K562 (cell line): Measurements from ENCODE around the gene UMAD1. TPM values are rescaled to one million over a fixed set of nuclear protein-coding genes. Genes with fewer than 3 reads are reported as not detected.

ENCODE experiments used
- ATAC-seq: fragments of 200-7000 bp; cut with Tn5 transposase; 3 replicates; pipeline ENCODE4 v1.9.1; 2020; ENCODE audit warnings: moderate library complexity
- BruUV-seq: library from RNA; stranded (reverse); fragments of 400-500 nt; replicated peaks from 2 replicates; lab custom pipeline; 2021; lab: Mats Ljungman, UMichigan
- CTCF ChIA-PET: fragments of 300-600 bp; formaldehyde crosslinking; extraction: SDS; loops from one replicate; lab custom pipeline; 2021; ENCODE audit warnings: low intra/inter-chr PET ratio; lab: Yijun Ruan, JAX
- POLR2A ChIA-PET: fragments of 300-600, 350-650 bp; sonication (Branson Sonifier 250); formaldehyde crosslinking; extraction: SDS; loops from one replicate; lab custom pipeline; 2021; ENCODE audit warnings: antibody characterized with exemption, inconsistent platforms; lab: Yijun Ruan, JAX
- DNase-seq, 4 experiments: peaks; one replicate each; pipeline versions ENCODE4 v3.0.0 to v3.0.0-alpha.2; 2011 to 2018; ENCODE audit warnings: low spot score in 3 of 4, mixed read lengths in 3 of 4; ENCODE audit errors: extremely low read depth in 1 of 4
- FAIRE-seq: peaks from 2 replicates; lab custom pipeline; 2011; peaks lifted over from hg19 to GRCh38; lab: Jason Lieb, UNC
- H2AFZ ChIP-seq: 2 replicates; pipeline ENCODE4 v1.6.0; 2011; ENCODE audit warnings: low read depth, low read length, control low read depth, inconsistent platforms
- H3K27ac ChIP-seq: fragments of 200-600 bp; 3 replicates; pipeline ENCODE4 v1.8.0; 2011; ENCODE audit warnings: low read depth, mild to moderate bottlenecking, control low read depth, inconsistent platforms, low read length, moderate library complexity, mixed read lengths; ENCODE audit errors: extremely low read depth
- H3K27me3 ChIP-seq, 2 experiments: fragments of 300-600 bp in 1 of 2; 2 replicates in 1 of 2; 3 replicates in 1 of 2; pipeline versions ENCODE4 v1.6.0 to v1.8.0; 2011; ENCODE audit warnings: inconsistent platforms in 2 of 2, low read length in 2 of 2, mild to moderate bottlenecking in 1 of 2, mixed read lengths in 1 of 2, moderate library complexity in 1 of 2; ENCODE audit not compliant: control insufficient read depth in 2 of 2, insufficient read depth in 2 of 2
- H3K36me3 ChIP-seq: fragments of 300-600 bp; 3 replicates; pipeline ENCODE4 v1.8.0; 2011; ENCODE audit warnings: mild to moderate bottlenecking, low read length, inconsistent platforms; ENCODE audit not compliant: control insufficient read depth, insufficient read depth
- H3K4me1 ChIP-seq, 2 experiments: fragments of 200-600 bp in 1 of 2; replicated peaks in 1 of 2; 2 replicates in 1 of 2; 3 replicates in 1 of 2; pipeline versions ENCODE4 v1.5.1 to v1.8.0; 2011; ENCODE audit warnings: inconsistent platforms in 2 of 2, low read length in 2 of 2, mild to moderate bottlenecking in 1 of 2, mixed read lengths in 1 of 2, moderate library complexity in 1 of 2; ENCODE audit not compliant: control insufficient read depth in 2 of 2, insufficient read depth in 2 of 2
- H3K4me2 ChIP-seq: 2 replicates; pipeline ENCODE4 v1.6.1; 2011; ENCODE audit warnings: low read length, control low read depth, inconsistent platforms, mixed read lengths; ENCODE audit not compliant: insufficient read depth
- H3K4me3 ChIP-seq: fragments of 200-600 bp; sonication (generic), shearing (Covaris generic); 2 replicates; pipeline ENCODE4 v1.5.1; 2016; ENCODE audit warnings: control low read depth, inconsistent platforms
- H3K79me2 ChIP-seq: fragments of 200-600 bp; 3 replicates; pipeline ENCODE4 v1.8.0; 2011; ENCODE audit warnings: low read length, inconsistent platforms; ENCODE audit not compliant: control insufficient read depth, insufficient read depth
- H3K9ac ChIP-seq, 2 experiments: 2 replicates each; pipeline versions ENCODE4 v1.6.0 to v1.6.1; 2011; ENCODE audit warnings: low read depth in 2 of 2, low read length in 2 of 2, control low read depth in 1 of 2, inconsistent platforms in 1 of 2, mild to moderate bottlenecking in 1 of 2, mixed read lengths in 1 of 2; ENCODE audit not compliant: insufficient read depth in 1 of 2
- H3K9me1 ChIP-seq: one replicate; pipeline ENCODE4 v1.6.0; 2011; ENCODE audit warnings: inconsistent platforms, mild to moderate bottlenecking, low read length, moderate library complexity; ENCODE audit not compliant: control insufficient read depth, insufficient read depth
- H3K9me3 ChIP-seq: replicated peaks from 2 replicates; pipeline ENCODE4 v1.5.1; 2011; ENCODE audit warnings: low read depth, low read length, inconsistent platforms; ENCODE audit not compliant: control insufficient read depth, insufficient read depth
- H4K20me1 ChIP-seq: replicated peaks from 2 replicates; pipeline ENCODE4 v1.6.1; 2011; ENCODE audit warnings: low read length, inconsistent platforms, mixed read lengths; ENCODE audit not compliant: control insufficient read depth, insufficient read depth
- BRF1 ChIP-seq: IDR thresholded peaks from 3 replicates; pipeline ENCODE4 v1.6.1; 2011; ENCODE audit warnings: borderline replicate concordance, mild to moderate bottlenecking; ENCODE audit not compliant: insufficient read length; ENCODE audit errors: extremely low read depth
- HOXB6 ChIP-seq: fragments of 250-450 bp; sonication (Bioruptor Pico); IDR thresholded peaks from 2 replicates; pipeline ENCODE4 v1.5.1; 2022; ENCODE audit warnings: mild to moderate bottlenecking, borderline replicate concordance
- IRF2 ChIP-seq: sonication (generic); formaldehyde crosslinking; IDR thresholded peaks from 2 replicates; pipeline ENCODE4 v1.8.1; 2022; ENCODE audit warnings: mild to moderate bottlenecking, missing genetic modification reagents
- KAT7 ChIP-seq: sonication (generic); formaldehyde crosslinking; IDR thresholded peaks from 2 replicates; pipeline ENCODE4 v1.8.0; 2022; ENCODE audit warnings: missing genetic modification reagents, mild to moderate bottlenecking, borderline replicate concordance
- LEF1 ChIP-seq: fragments of 450-650 bp; IDR thresholded peaks from 2 replicates; pipeline ENCODE4 v1.6.1; 2016; ENCODE audit warnings: mild to moderate bottlenecking
- MEF2A ChIP-seq: IDR thresholded peaks from 2 replicates; pipeline ENCODE4 v1.6.1; 2011; ENCODE audit warnings: low read depth, mild to moderate bottlenecking, low read length, moderate library complexity; ENCODE audit not compliant: control insufficient read depth
- PYGO2 ChIP-seq: fragments of 450-650 bp; IDR thresholded peaks from 2 replicates; pipeline ENCODE4 v1.6.1; 2016; ENCODE audit warnings: mild to moderate bottlenecking, missing genetic modification characterization, moderate library complexity, missing compliant biosample characterization
- RHOXF2B ChIP-seq: fragments of 250-450 bp; sonication (Bioruptor Pico); conservative IDR thresholded peaks from 2 replicates; pipeline ENCODE4 v1.5.1; 2021
- ZNF197 ChIP-seq: fragments of 200-800 bp; sonication (Bioruptor generic); IDR thresholded peaks from 2 replicates; pipeline ENCODE4 v1.6.1; 2016; ENCODE audit warnings: low read depth, missing genetic modification characterization, missing compliant biosample characterization
- ZNF766 ChIP-seq: fragments of 200-800 bp; sonication (Bioruptor generic); conservative IDR thresholded peaks from 2 replicates; pipeline ENCODE4 v1.6.1; 2016; ENCODE audit warnings: missing genetic modification characterization, missing compliant biosample characterization
- WGBS: fragments of 100-300 bp; shearing (Covaris generic); methylation state at CpG from one replicate; pipeline ENCODE4 v1.1.6; 2016; ENCODE audit warnings: low coverage, mixed read lengths; ENCODE audit not compliant: insufficient coverage; ENCODE audit errors: missing lambda C conversion rate; 5-methylcytosine and 5-hydroxymethylcytosine counted together
- in situ Hi-C: fragments of 300-500 bp; cut with MboI; formaldehyde crosslinking; loops from 4 replicates; pipeline ENCODE4 v1.15.0; 2018; ENCODE audit warnings: inconsistent platforms, mixed read lengths
- intact Hi-C: fragments of 100-400 bp; cut with micrococcal nuclease; formaldehyde crosslinking; loops from 2 replicates; pipeline ENCODE4 v1.14.2; 2022
- polyA plus RNA-seq, 8 experiments: library from polyadenylated mRNA; depleted of rRNA in 4 of 8; stranded (reverse) in 5 of 8; unstranded in 3 of 8; fragments of >200 nt; fragmentation: Nextera tagmentation in 2 of 8; fragmentation: Illumina TruSeq in 1 of 8; extraction: Ambion mirVana in 2 of 8; extraction: Trizol in 1 of 8; gene quantifications; 2 replicates each; pipeline versions ENCODE4 v1.2.1 to v1.2.3, GENCODE V29; 2011 to 2014; ENCODE audit warnings: inconsistent platforms in 1 of 8, missing spikeins in 1 of 8
- total RNA-seq, 7 experiments: library from RNA; depleted of rRNA in 6 of 7; stranded (reverse); fragments of >200 nt in 6 of 7; fragmentation: Illumina TruSeq in 2 of 7; extraction: Trizol in 2 of 7; gene quantifications; 2 replicates each; pipeline versions ENCODE4 v1.2.1 to v1.2.3, GENCODE V29; 2011 to 2021; ENCODE audit warnings: low replicate concordance in 1 of 7
- TF ChIP-seq, protein P1 (sequence below): fragments of 450-650 bp; conservative IDR thresholded peaks from 2 replicates; pipeline ENCODE4 v1.6.1; 2016; ENCODE audit warnings: missing genetic modification characterization, low read depth, mild to moderate bottlenecking, control low read depth, missing compliant biosample characterization
- TF ChIP-seq, protein P2 (sequence below): sonication (generic); IDR thresholded peaks from 2 replicates; pipeline ENCODE4 v1.6.1; 2016
- TF ChIP-seq, protein P3 (sequence below): fragments of 250-450 bp; sonication (Bioruptor Pico); IDR thresholded peaks from 2 replicates; pipeline ENCODE4 v1.5.1; 2021; ENCODE audit warnings: mild to moderate bottlenecking
- TF ChIP-seq, protein P4 (sequence below): sonication (generic); formaldehyde crosslinking; IDR thresholded peaks from 2 replicates; pipeline ENCODE4 v1.8.0; 2022; ENCODE audit warnings: mild to moderate bottlenecking, missing genetic modification reagents, borderline replicate concordance

The UMAD1 gene
- total and polyA plus RNA-seq, 9 of the 15 experiments (the other 6 are each of a cell fraction or from before 2014, with no cell fraction given) = 9.0 to 26.7 (median 13.3) TPM

DNA sequence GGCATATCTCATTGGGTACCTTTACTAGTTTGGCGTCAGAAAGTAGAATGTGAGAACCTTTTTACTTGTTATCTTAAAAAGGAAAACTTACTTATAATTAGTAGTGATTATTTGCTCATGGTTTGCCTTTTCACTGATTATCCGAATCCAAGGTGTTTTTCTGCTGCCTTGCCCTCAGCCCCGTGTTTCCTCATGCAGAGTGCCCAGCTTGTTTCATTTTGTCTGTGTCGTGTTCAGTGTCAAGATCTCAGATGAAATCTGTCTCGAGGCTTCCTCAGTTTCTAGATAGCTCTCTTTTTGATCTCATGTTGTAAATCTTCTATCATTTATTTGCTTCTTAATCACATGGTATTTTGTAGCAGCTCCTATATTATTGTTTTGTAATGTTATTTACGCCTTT lies 47.8 kb downstream of the UMAD1 start:
- Histone ChIP-seq H3K4me1 (peaks cover 0 to 8% of the 10 kb centered on the region in 2 experiments; a peak in 2 of 5 replicates), H3K4me3 (no peak overlapping the region), H3K9me3 (no peaks in the 10 kb centered on the region), H3K9ac (no peak overlapping the region), H3K79me2 (no peaks in the 10 kb centered on the region), H2AFZ (no peak overlapping the region), H4K20me1 (no peaks in the 10 kb centered on the region), H3K9me1 (no peaks in the 10 kb centered on the region), H3K27ac (no peak overlapping the region), H3K27me3 (no peaks in the 10 kb centered on the region), H3K36me3 (no peaks in the 10 kb centered on the region), H3K4me2 (no peak overlapping the region)
- DNase-seq (no peak), ATAC-seq (no peak), FAIRE-seq (no peak)
- intact Hi-C loops (loop anchor here (10.0 kb wide), 1 partner anchor 286 kb away; no protein-coding TSS in a partner anchor), in situ Hi-C loops (no loop called here)
- POLR2A ChIA-PET = interaction anchor here (0.9 to 1.2 kb wide), 2 partner anchors 10 to 152 kb away, joined by 3 read pairs; no protein-coding TSS in a partner anchor
- BruUV-seq = no TSS peak
- 46% methylated on average over 6 of the region's 6 CpGs for WGBS
- CTCF ChIA-PET = no interaction called here
- no peak for TF ChIP-seq ZNF197 (CRISPR knock-in tag)
- no peak for TF ChIP-seq HOXB6
- TF ChIP-seq, protein P1, sequence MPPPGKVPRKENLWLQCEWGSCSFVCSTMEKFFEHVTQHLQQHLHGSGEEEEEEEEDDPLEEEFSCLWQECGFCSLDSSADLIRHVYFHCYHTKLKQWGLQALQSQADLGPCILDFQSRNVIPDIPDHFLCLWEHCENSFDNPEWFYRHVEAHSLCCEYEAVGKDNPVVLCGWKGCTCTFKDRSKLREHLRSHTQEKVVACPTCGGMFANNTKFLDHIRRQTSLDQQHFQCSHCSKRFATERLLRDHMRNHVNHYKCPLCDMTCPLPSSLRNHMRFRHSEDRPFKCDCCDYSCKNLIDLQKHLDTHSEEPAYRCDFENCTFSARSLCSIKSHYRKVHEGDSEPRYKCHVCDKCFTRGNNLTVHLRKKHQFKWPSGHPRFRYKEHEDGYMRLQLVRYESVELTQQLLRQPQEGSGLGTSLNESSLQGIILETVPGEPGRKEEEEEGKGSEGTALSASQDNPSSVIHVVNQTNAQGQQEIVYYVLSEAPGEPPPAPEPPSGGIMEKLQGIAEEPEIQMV = no peak
- no peak for TF ChIP-seq IRF2 (CRISPR knock-in tag)
- no peak for TF ChIP-seq RHOXF2B
- TF ChIP-seq BRF1 = no peak
- no peak for TF ChIP-seq LEF1
- TF ChIP-seq, protein P2, sequence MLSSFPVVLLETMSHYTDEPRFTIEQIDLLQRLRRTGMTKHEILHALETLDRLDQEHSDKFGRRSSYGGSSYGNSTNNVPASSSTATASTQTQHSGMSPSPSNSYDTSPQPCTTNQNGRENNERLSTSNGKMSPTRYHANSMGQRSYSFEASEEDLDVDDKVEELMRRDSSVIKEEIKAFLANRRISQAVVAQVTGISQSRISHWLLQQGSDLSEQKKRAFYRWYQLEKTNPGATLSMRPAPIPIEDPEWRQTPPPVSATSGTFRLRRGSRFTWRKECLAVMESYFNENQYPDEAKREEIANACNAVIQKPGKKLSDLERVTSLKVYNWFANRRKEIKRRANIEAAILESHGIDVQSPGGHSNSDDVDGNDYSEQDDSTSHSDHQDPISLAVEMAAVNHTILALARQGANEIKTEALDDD = no peak
- TF ChIP-seq ZNF766 = no peak
- TF ChIP-seq MEF2A = no peak
- TF ChIP-seq PYGO2 (tag) = no peak
- TF ChIP-seq, protein P3, sequence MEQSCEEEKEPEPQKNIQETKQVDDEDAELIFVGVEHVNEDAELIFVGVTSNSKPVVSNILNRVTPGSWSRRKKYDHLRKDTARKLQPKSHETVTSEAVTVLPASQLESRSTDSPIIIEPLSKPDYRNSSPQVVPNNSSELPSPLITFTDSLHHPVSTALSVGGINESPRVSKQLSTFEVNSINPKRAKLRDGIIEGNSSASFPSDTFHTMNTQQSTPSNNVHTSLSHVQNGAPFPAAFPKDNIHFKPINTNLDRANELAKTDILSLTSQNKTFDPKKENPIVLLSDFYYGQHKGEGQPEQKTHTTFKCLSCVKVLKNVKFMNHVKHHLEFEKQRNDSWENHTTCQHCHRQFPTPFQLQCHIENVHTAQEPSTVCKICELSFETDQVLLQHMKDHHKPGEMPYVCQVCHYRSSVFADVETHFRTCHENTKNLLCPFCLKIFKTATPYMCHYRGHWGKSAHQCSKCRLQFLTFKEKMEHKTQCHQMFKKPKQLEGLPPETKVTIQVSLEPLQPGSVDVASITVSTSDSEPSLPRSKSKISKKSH = no peak
- no peak for TF ChIP-seq KAT7 (CRISPR knock-in tag)
- TF ChIP-seq, protein P4, sequence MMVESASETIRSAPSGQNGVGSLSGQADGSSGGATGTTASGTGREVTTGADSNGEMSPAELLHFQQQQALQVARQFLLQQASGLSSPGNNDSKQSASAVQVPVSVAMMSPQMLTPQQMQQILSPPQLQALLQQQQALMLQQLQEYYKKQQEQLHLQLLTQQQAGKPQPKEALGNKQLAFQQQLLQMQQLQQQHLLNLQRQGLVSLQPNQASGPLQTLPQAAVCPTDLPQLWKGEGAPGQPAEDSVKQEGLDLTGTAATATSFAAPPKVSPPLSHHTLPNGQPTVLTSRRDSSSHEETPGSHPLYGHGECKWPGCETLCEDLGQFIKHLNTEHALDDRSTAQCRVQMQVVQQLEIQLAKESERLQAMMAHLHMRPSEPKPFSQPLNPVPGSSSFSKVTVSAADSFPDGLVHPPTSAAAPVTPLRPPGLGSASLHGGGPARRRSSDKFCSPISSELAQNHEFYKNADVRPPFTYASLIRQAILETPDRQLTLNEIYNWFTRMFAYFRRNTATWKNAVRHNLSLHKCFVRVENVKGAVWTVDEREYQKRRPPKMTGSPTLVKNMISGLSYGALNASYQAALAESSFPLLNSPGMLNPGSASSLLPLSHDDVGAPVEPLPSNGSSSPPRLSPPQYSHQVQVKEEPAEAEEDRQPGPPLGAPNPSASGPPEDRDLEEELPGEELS = no peak
